Testis (tissue), 3 donors: ENCODE data around the gene TBXAS1. TPM values are rescaled to one million over a fixed set of nuclear protein-coding genes. Genes with fewer than 3 reads are reported as not detected.

Experiments used
- DNase-seq: peaks from one replicate; pipeline ENCODE4 v3.0.0-alpha.2; 2019
- H3K27ac ChIP-seq, 2 donors: fragments of 200-600 bp; sonication (generic); one replicate each; pipeline ENCODE4 v1.5.1; 2019
- H3K27me3 ChIP-seq: fragments of 200-600 bp; sonication (generic); one replicate; pipeline ENCODE4 v1.5.1; 2019
- H3K36me3 ChIP-seq: fragments of 200-600 bp; sonication (generic); one replicate; pipeline ENCODE4 v1.5.1; 2017; ENCODE audit warnings: low read depth; ENCODE audit errors: missing control alignments
- H3K4me1 ChIP-seq: fragments of 200-600 bp; sonication (generic); one replicate; pipeline ENCODE4 v1.5.1; 2019
- H3K4me3 ChIP-seq, 2 donors: fragments of 200-600 bp; sonication (generic); one replicate each; pipeline ENCODE4 v1.5.1; 2017 to 2019
- H3K9me3 ChIP-seq: fragments of 200-600 bp; sonication (generic); one replicate; pipeline ENCODE4 v1.5.1; 2017
- CTCF ChIP-seq, 3 experiments: fragments of 450-650 bp in 2 of 3; fragments of 200-600 bp in 1 of 3; sonication (generic) in 1 of 3; IDR thresholded peaks; one replicate each; pipeline ENCODE4 v1.5.1; 2016 to 2019; ENCODE audit warnings: antibody characterized with exemption in 3 of 3, mild to moderate bottlenecking in 2 of 3, moderate library complexity in 1 of 3
- POLR2A ChIP-seq: fragments of 450-650 bp; IDR thresholded peaks from one replicate; pipeline ENCODE4 v1.6.1; 2017; ENCODE audit warnings: antibody characterized with exemption, mild to moderate bottlenecking, moderate library complexity
- WGBS, 2 donors: methylation state at CpG; one replicate each; pipeline ENCODE4 v1.1.5; 2018; 5-methylcytosine and 5-hydroxymethylcytosine counted together
- intact Hi-C: fragments of 100-400 bp; cut with DNase I; formaldehyde crosslinking; loops from one replicate; pipeline ENCODE4 v1.15.1; 2023; ENCODE audit warnings: low total_unique reads
- polyA plus RNA-seq: library from polyadenylated mRNA; stranded (reverse); fragments of 350-450 nt; fragmentation: Illumina TruSeq; extraction: RNeasy Lipid Tissue Mini Kit (QIAGEN cat#74804); gene quantifications from one replicate; pipeline ENCODE4 v1.2.3, GENCODE V29; 2014; ENCODE audit warnings: low read depth, low replicate concordance; ENCODE audit not compliant: insufficient read depth
- total RNA-seq, 2 donors: library from RNA; depleted of rRNA; stranded (reverse); fragments of >200 nt; gene quantifications; one replicate each; pipeline ENCODE4 v1.2.3, GENCODE V29; 2016

Gene TBXAS1
- total and polyA plus RNA-seq, 3 donors from 2014 or later: 4.9 to 5.7 (median 5.2) TPM

GRCh38 chr7:140049339-140050024 is 220.4 kb downstream of the TBXAS1 start:
- H3K4me1 ChIP-seq: no peaks in the 10 kb centered on the region
- no peaks in the 10 kb centered on the region for H3K27me3 ChIP-seq
- no peaks in the 10 kb centered on the region for H3K9me3 ChIP-seq
- DNase-seq: no peak
- H3K27ac ChIP-seq: no peak overlapping the region
- H3K4me3 ChIP-seq: no peak overlapping the region
- intact Hi-C loops: no loop called here
- no peaks in the 10 kb centered on the region for H3K36me3 ChIP-seq
- no peak for TF ChIP-seq CTCF (IDR thresholded peaks at IDR 0.05)
- TF ChIP-seq POLR2A: no peak
- WGBS, 2 donors: 79 to 85% methylated on average over 5 of the region's 5 CpGs

GRCh38 chr7:140050100-140050499 is 221.0 kb downstream of the TBXAS1 start:
- no peaks in the 10 kb centered on the region for H3K9me3 ChIP-seq
- TF ChIP-seq POLR2A: no peak
- TF ChIP-seq CTCF (IDR thresholded peaks at IDR 0.05): no peak
- WGBS, 2 donors: 74 to 83% methylated on average over 3 of the region's 3 CpGs
- no peaks in the 10 kb centered on the region for H3K36me3 ChIP-seq
- H3K4me1 ChIP-seq: no peaks in the 10 kb centered on the region
- no peak overlapping the region for H3K27ac ChIP-seq
- no peak overlapping the region for H3K4me3 ChIP-seq
- no peaks in the 10 kb centered on the region for H3K27me3 ChIP-seq
- DNase-seq: no peak
- intact Hi-C loops: no loop called here

- no peak overlapping the region for H3K27ac ChIP-seq
- no peaks in the 10 kb centered on the region for H3K4me1 ChIP-seq
- intact Hi-C loops: no loop called here
- no peaks in the 10 kb centered on the region for H3K27me3 ChIP-seq
- no peaks in the 10 kb centered on the region for H3K9me3 ChIP-seq
- no peak overlapping the region for H3K4me3 ChIP-seq
- TF ChIP-seq CTCF (IDR thresholded peaks at IDR 0.05) (no peak), POLR2A (no peak)
- no peaks in the 10 kb centered on the region for H3K36me3 ChIP-seq
- DNase-seq: no peak
Observed at GRCh38 chr7:140051820-140052219, 222.8 kb downstream of the TBXAS1 start.

- 88 to 90% methylated on average over 3 of the region's 3 CpGs for WGBS, 2 donors
- intact Hi-C loops: no loop called here
- Histone ChIP-seq H3K9me3 (no peaks in the 10 kb centered on the region), H3K36me3 (no peaks in the 10 kb centered on the region), H3K27me3 (no peaks in the 10 kb centered on the region), H3K27ac (no peak overlapping the region), H3K4me3 (no peak overlapping the region), H3K4me1 (no peaks in the 10 kb centered on the region)
- DNase-seq: no peak
- TF ChIP-seq CTCF (IDR thresholded peaks at IDR 0.05) (no peak), POLR2A (no peak)
Observed at GRCh38 chr7:140053812-140054539, 224.9 kb downstream of the TBXAS1 start.
